Stimulated activated CD4-positive, alpha-beta T cell treated with anti-CD3 and anti-CD28 coated beads, Interleukin-15, amount 100 ng/mL, for 1 hour (primary cell): ENCODE measurements around the gene DOCK11.

Experiments used
- DNase-seq, 2 donors: peaks; one replicate each; pipeline ENCODE4 v3.0.0-alpha.2; 2020; ENCODE audit warnings: low read depth in 1 of 2, low spot score in 1 of 2

DOCK11 gene

GRCh38 chrX:118499295-118499694, 3.7 kb downstream of the DOCK11 start:
- no peak for DNase-seq

- DNase-seq, result no peak
These were observed 6.7 kb downstream of the DOCK11 start for GRCh38 chrX:118502161-118502789.

- no peak for DNase-seq
These were observed 7.8 kb downstream of the DOCK11 start for GRCh38 chrX:118503260-118504041.

- no peak for DNase-seq
These were observed 9.0 kb downstream of the DOCK11 start for GRCh38 chrX:118504581-118504980.

- no peak for DNase-seq
These were observed 11.3 kb downstream of the DOCK11 start for GRCh38 chrX:118506805-118507480.

GRCh38 chrX:118507766-118508165, 12.2 kb downstream of the DOCK11 start:
- no peak for DNase-seq

- DNase-seq, result no peak
These were observed 12.6 kb downstream of the DOCK11 start for GRCh38 chrX:118508221-118508620.

GRCh38 chrX:118508635-118509034, 13.0 kb downstream of the DOCK11 start:
- DNase-seq, result no peak

GRCh38 chrX:118510111-118510510, 14.5 kb downstream of the DOCK11 start:
- DNase-seq, result no peak

- DNase-seq, result no peak
These were observed 17.7 kb downstream of the DOCK11 start for GRCh38 chrX:118513120-118513898.

- DNase-seq, result no peak
These were observed 24.0 kb downstream of the DOCK11 start for GRCh38 chrX:118519411-118520215.

- DNase-seq, result no peak
These were observed 24.9 kb downstream of the DOCK11 start for GRCh38 chrX:118520216-118521206.

- DNase-seq, result no peak
These were observed 25.8 kb downstream of the DOCK11 start for GRCh38 chrX:118521435-118521834.

- no peak for DNase-seq
These were observed 26.8 kb downstream of the DOCK11 start for GRCh38 chrX:118522230-118522926.

- no peak for DNase-seq
These were observed 28.3 kb downstream of the DOCK11 start for GRCh38 chrX:118523920-118524319.

- no peak for DNase-seq
These were observed 28.7 kb downstream of the DOCK11 start for GRCh38 chrX:118524344-118524743.

- DNase-seq, result no peak
These were observed 29.6 kb downstream of the DOCK11 start for GRCh38 chrX:118525174-118525730.

GRCh38 chrX:118526149-118526548, 30.5 kb downstream of the DOCK11 start:
- DNase-seq, result no peak
